ENCODE data around the gene ACACA. TPM values are rescaled to one million over a fixed set of nuclear protein-coding genes. Genes with fewer than 3 reads are reported as not detected.
A peak's percentile ranks its signal among the peaks of the same experiment; 100 is the strongest.

The ACACA gene
- total and polyA plus RNA-seq, 2 donors (not counting 1 experiment from before 2014, with no cell fraction given), result 45.2 to 123 TPM

DNA sequence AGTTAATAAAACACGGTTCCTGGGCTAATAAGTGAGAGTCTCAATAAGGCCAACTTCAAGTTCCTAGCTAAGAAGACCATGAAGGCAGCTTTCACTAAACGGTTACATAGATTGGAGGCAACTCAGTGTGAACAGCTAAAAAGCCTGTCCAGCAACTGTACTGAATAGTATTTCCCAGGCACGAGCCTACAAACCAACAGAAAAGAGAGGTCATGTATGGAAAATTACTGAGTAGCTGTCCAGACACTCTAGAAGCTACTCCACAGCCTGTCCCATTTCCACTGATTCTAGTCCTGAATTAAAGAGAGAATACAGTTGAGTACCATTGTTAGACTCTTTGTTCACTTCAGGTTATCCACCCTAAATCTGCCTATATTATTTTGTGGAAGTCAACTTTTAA, 67.3 kb downstream of the ACACA start:
- Histone ChIP-seq H2AFZ (ENCODE audit: low read length) (no peak overlapping the region), H3K27ac (ENCODE audit: insufficient read depth, low read length) (no peak overlapping the region), H3K4me1 (ENCODE audit: control insufficient read depth, extremely low read depth, insufficient read depth, low read length) (no peaks in the 10 kb centered on the region), H4K20me1 (ENCODE audit: control insufficient read depth, extremely low read depth, insufficient read depth, low read length) (no peaks in the 10 kb centered on the region), H3K9ac (ENCODE audit: insufficient read depth, low read length) (no peak overlapping the region), H3K4me2 (ENCODE audit: extremely low read depth, insufficient read depth, low read length) (no peak overlapping the region), H3K36me3 (ENCODE audit: control insufficient read depth, insufficient read depth, low read length) (peaks cover 1% of the 10 kb centered on the region), H3K4me3 (replicated peaks in 1 of 4; ENCODE audit: control extremely low read depth in 1 of 4, insufficient read depth in 1 of 4, low read depth in 3 of 4, low read length in 4 of 4) (no peak overlapping the region), H3K27me3 (ENCODE audit: control insufficient read depth, insufficient read depth, low read length) (no peaks in the 10 kb centered on the region), H3K79me2 (ENCODE audit: control insufficient read depth, insufficient read depth, low read length) (peaks cover 4% of the 10 kb centered on the region), H3K9me3 (ENCODE audit: control insufficient read depth, insufficient read depth, low read depth, low read length) (no peaks in the 10 kb centered on the region)
- TF ChIP-seq EZH2 (IDR thresholded peaks at IDR 0.05; ENCODE audit: low read length, missing control alignments), result no peak
- TF ChIP-seq, protein P1, sequence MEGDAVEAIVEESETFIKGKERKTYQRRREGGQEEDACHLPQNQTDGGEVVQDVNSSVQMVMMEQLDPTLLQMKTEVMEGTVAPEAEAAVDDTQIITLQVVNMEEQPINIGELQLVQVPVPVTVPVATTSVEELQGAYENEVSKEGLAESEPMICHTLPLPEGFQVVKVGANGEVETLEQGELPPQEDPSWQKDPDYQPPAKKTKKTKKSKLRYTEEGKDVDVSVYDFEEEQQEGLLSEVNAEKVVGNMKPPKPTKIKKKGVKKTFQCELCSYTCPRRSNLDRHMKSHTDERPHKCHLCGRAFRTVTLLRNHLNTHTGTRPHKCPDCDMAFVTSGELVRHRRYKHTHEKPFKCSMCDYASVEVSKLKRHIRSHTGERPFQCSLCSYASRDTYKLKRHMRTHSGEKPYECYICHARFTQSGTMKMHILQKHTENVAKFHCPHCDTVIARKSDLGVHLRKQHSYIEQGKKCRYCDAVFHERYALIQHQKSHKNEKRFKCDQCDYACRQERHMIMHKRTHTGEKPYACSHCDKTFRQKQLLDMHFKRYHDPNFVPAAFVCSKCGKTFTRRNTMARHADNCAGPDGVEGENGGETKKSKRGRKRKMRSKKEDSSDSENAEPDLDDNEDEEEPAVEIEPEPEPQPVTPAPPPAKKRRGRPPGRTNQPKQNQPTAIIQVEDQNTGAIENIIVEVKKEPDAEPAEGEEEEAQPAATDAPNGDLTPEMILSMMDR (conservative IDR thresholded peaks at IDR 0.05 in 1 of 2, IDR thresholded peaks at IDR 0.05 in 1 of 2; ENCODE audit: low read depth in 1 of 2, low read length in 2 of 2), result no peak
- no peak for DNase-seq (ENCODE audit: low read depth in 2 of 2)

DNA sequence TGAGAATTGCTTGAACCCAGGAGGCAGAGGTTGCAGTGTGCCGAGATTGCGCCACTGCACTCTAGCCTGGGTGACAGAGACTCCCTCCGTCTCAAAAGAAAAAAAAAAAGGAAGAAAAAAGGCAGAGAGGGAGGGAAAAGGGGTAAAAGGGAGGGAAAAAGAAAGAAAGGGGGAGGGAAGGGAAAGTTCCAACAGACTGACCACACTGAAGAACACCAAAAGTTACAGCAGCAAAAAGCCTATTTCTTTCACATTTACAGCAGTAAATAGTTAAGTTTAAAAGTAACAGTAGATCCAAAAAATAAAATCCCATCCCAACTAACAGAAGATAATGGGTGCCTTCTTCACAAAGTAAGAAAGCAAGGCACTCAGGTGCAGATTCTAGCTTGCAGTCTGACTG, 67.8 kb downstream of the ACACA start:
- TF ChIP-seq, protein P1 (conservative IDR thresholded peaks at IDR 0.05 in 1 of 2, IDR thresholded peaks at IDR 0.05 in 1 of 2; ENCODE audit: low read depth in 1 of 2, low read length in 2 of 2), result no peak
- no peak for TF ChIP-seq EZH2 (IDR thresholded peaks at IDR 0.05; ENCODE audit: low read length, missing control alignments)
- Histone ChIP-seq H3K79me2 (ENCODE audit: control insufficient read depth, insufficient read depth, low read length) (peaks cover 4% of the 10 kb centered on the region), H3K27me3 (ENCODE audit: control insufficient read depth, insufficient read depth, low read length) (no peaks in the 10 kb centered on the region), H3K27ac (ENCODE audit: insufficient read depth, low read length) (no peak overlapping the region), H2AFZ (ENCODE audit: low read length) (no peak overlapping the region), H3K4me3 (replicated peaks in 1 of 4; ENCODE audit: control extremely low read depth in 1 of 4, insufficient read depth in 1 of 4, low read depth in 3 of 4, low read length in 4 of 4) (no peak overlapping the region), H3K4me2 (ENCODE audit: extremely low read depth, insufficient read depth, low read length) (no peak overlapping the region), H3K9me3 (ENCODE audit: control insufficient read depth, insufficient read depth, low read depth, low read length) (no peaks in the 10 kb centered on the region), H4K20me1 (ENCODE audit: control insufficient read depth, extremely low read depth, insufficient read depth, low read length) (no peaks in the 10 kb centered on the region), H3K36me3 (ENCODE audit: control insufficient read depth, insufficient read depth, low read length) (peaks cover 1% of the 10 kb centered on the region), H3K4me1 (ENCODE audit: control insufficient read depth, extremely low read depth, insufficient read depth, low read length) (no peaks in the 10 kb centered on the region), H3K9ac (ENCODE audit: insufficient read depth, low read length) (no peak overlapping the region)
- DNase-seq (ENCODE audit: low read depth in 2 of 2), result no peak

DNA sequence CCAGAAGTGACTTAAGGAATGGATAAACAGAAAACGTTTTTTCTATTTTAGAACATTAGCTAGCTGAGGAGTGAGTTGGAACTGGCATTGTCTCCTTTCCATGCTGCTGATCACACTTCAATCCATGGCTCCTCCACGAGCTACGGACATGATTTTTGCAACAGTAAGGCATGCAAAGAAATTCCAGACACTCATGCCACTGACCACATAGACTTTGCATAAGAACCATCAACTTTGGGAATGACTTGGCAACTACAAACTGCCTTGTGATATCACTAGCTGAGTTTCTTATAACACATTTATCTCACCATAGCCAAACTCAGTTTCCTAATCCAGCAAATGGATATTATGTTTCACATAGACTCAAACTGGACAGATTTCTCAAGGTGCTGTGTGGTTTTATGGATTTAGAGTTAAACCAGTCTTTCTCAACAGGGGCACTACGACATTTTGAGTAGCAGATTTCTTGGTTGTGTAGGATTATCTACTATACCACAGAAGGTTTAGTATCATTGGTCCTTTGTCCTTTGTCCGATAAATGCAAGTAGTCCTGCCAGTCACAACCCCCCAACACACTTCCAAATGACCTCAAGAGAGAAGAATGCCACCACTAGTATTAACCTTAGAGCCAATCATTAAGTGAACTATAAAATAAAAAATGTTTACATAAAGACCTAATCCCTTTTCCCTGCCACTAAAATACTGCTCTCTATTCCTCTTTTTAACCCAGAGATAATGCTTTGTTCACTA, 79.1 kb downstream of the ACACA start:
- Histone ChIP-seq H3K4me2 (ENCODE audit: extremely low read depth, insufficient read depth, low read length) (no peak overlapping the region), H4K20me1 (ENCODE audit: control insufficient read depth, extremely low read depth, insufficient read depth, low read length) (no peaks in the 10 kb centered on the region), H3K36me3 (ENCODE audit: control insufficient read depth, insufficient read depth, low read length) (peaks cover 9% of the 10 kb centered on the region), H3K9me3 (ENCODE audit: control insufficient read depth, insufficient read depth, low read depth, low read length) (no peaks in the 10 kb centered on the region), H3K4me3 (replicated peaks in 1 of 4; ENCODE audit: control extremely low read depth in 1 of 4, insufficient read depth in 1 of 4, low read depth in 3 of 4, low read length in 4 of 4) (no peak overlapping the region), H3K27me3 (ENCODE audit: control insufficient read depth, insufficient read depth, low read length) (no peaks in the 10 kb centered on the region), H2AFZ (ENCODE audit: low read length) (no peak overlapping the region), H3K79me2 (ENCODE audit: control insufficient read depth, insufficient read depth, low read length) (peaks cover 2% of the 10 kb centered on the region), H3K9ac (ENCODE audit: insufficient read depth, low read length) (no peak overlapping the region), H3K4me1 (ENCODE audit: control insufficient read depth, extremely low read depth, insufficient read depth, low read length) (peaks cover 2% of the 10 kb centered on the region), H3K27ac (ENCODE audit: insufficient read depth, low read length) (peak overlapping the region; percentile 56)
- peak; percentile 91 to 96 for DNase-seq (ENCODE audit: low read depth in 2 of 2)
- no peak for TF ChIP-seq EZH2 (IDR thresholded peaks at IDR 0.05; ENCODE audit: low read length, missing control alignments)
- TF ChIP-seq, protein P1 (conservative IDR thresholded peaks at IDR 0.05 in 1 of 2, IDR thresholded peaks at IDR 0.05 in 1 of 2; ENCODE audit: low read depth in 1 of 2, low read length in 2 of 2), result no peak

All from fibroblast of lung (primary cell).